HepG2 (cell line): ENCODE results near the gene CPE. TPM values are rescaled to one million over a fixed set of nuclear protein-coding genes. Genes with fewer than 3 reads are reported as not detected.

Source experiments
- ATAC-seq: fragments of 200-7000 bp; cut with Tn5 transposase; 3 replicates; pipeline ENCODE4 v1.9.1; 2020; ENCODE audit warnings: mild to moderate bottlenecking, moderate library complexity
- BruUV-seq: library from RNA; stranded (reverse); fragments of 400-500 nt; replicated peaks from 2 replicates; lab custom pipeline; 2021; lab: Mats Ljungman, UMichigan
- CTCF ChIA-PET: fragments of 300-600 bp; formaldehyde crosslinking; extraction: SDS; loops from one replicate; lab custom pipeline; 2021; ENCODE audit warnings: low total read pairs, inconsistent platforms, low intra/inter-chr PET ratio; lab: Yijun Ruan, JAX
- POLR2A ChIA-PET: fragments of 350-600 bp; sonication (Branson Sonifier 250); formaldehyde crosslinking; loops from one replicate; lab custom pipeline; 2020; ENCODE audit warnings: antibody characterized with exemption, inconsistent platforms; lab: Yijun Ruan, JAX
- DNase-seq: peaks from one replicate; pipeline ENCODE4 v3.0.0-alpha.2; 2015; ENCODE audit warnings: low spot score
- FAIRE-seq: peaks from 3 replicates; lab custom pipeline; 2011; peaks lifted over from hg19 to GRCh38; lab: Jason Lieb, UNC
- H2AFZ ChIP-seq: one replicate; pipeline ENCODE4 v1.6.1; 2011; ENCODE audit warnings: low read length, inconsistent platforms
- H3K27ac ChIP-seq: fragments of 300-600 bp; 3 replicates; pipeline ENCODE4 v1.8.0; 2011; ENCODE audit warnings: mixed run types, mild to moderate bottlenecking, mixed read lengths, low read length, inconsistent platforms; ENCODE audit not compliant: insufficient read depth; ENCODE audit errors: extremely low read length
- H3K27me3 ChIP-seq, 2 experiments: fragments of 200-600 bp in 1 of 2; 2 replicates in 1 of 2; 3 replicates in 1 of 2; pipeline versions ENCODE4 v1.6.0 to v1.8.0; 2011; ENCODE audit warnings: low read length in 2 of 2, mild to moderate bottlenecking in 2 of 2, moderate library complexity in 2 of 2, inconsistent platforms in 1 of 2; ENCODE audit not compliant: insufficient read depth in 2 of 2, control insufficient read depth in 1 of 2
- H3K36me3 ChIP-seq, 2 experiments: fragments of 200-600 bp in 1 of 2; replicated peaks in 1 of 2; 2 replicates in 1 of 2; 3 replicates in 1 of 2; pipeline versions ENCODE4 v1.5.1 to v1.8.0; 2011; ENCODE audit warnings: low read length in 2 of 2, inconsistent platforms in 1 of 2; ENCODE audit not compliant: insufficient read depth in 2 of 2, control insufficient read depth in 1 of 2
- H3K4me1 ChIP-seq: 2 replicates; pipeline ENCODE4 v1.5.1; 2012; ENCODE audit warnings: low read length, inconsistent platforms; ENCODE audit not compliant: insufficient read depth
- H3K4me2 ChIP-seq: 2 replicates; pipeline ENCODE4 v1.6.0; 2011; ENCODE audit warnings: low read depth, low read length, inconsistent platforms
- H3K4me3 ChIP-seq, 3 experiments: fragments of 200-600 bp in 1 of 3; sonication (generic), shearing (Covaris generic) in 1 of 3; replicated peaks in 1 of 3; 2 replicates each; pipeline ENCODE4 v1.5.1; 2011 to 2016; ENCODE audit warnings: low read length in 3 of 3, inconsistent platforms in 2 of 3, low read depth in 2 of 3, mild to moderate bottlenecking in 2 of 3, control low read depth in 1 of 3, mixed read lengths in 1 of 3; ENCODE audit not compliant: insufficient read depth in 1 of 3
- H3K79me2 ChIP-seq: one replicate; pipeline ENCODE4 v1.6.1; 2011; ENCODE audit warnings: low read length, inconsistent platforms; ENCODE audit not compliant: insufficient read depth
- H3K9ac ChIP-seq: 2 replicates; pipeline ENCODE4 v1.6.0; 2011; ENCODE audit warnings: mild to moderate bottlenecking, low read depth, low read length, inconsistent platforms; ENCODE audit not compliant: insufficient read depth
- H3K9me3 ChIP-seq: 2 replicates; pipeline ENCODE4 v1.5.1; 2012; ENCODE audit warnings: mild to moderate bottlenecking, low read length
- H4K20me1 ChIP-seq: 2 replicates; pipeline ENCODE4 v1.6.0; 2011; ENCODE audit warnings: inconsistent platforms, mild to moderate bottlenecking, low read length, moderate library complexity; ENCODE audit not compliant: insufficient read depth
- AKAP8 ChIP-seq: sonication (generic); formaldehyde crosslinking; IDR thresholded peaks from 2 replicates; pipeline ENCODE4 v1.5.1; 2020; ENCODE audit warnings: mild to moderate bottlenecking, missing genetic modification reagents
- ASH2L ChIP-seq: fragments of 300-600, 200-600 bp; sonication (generic); IDR thresholded peaks from 2 replicates; pipeline ENCODE4 v1.7.0; 2017; ENCODE audit warnings: low read depth, mild to moderate bottlenecking, moderate library complexity, mixed read lengths, low read length; ENCODE audit not compliant: insufficient read length
- CEBPB ChIP-seq: IDR thresholded peaks from 2 replicates; pipeline ENCODE4 v1.6.1; 2011; ENCODE audit warnings: low read depth, low read length, improper control_type of control experiment, borderline replicate concordance
- CSRNP1 ChIP-seq: sonication (generic); formaldehyde crosslinking; IDR thresholded peaks from 2 replicates; pipeline ENCODE4 v1.8.1; 2023; ENCODE audit warnings: mild to moderate bottlenecking, missing genetic modification reagents
- GATA4 ChIP-seq: sonication (generic); IDR thresholded peaks from 2 replicates; pipeline ENCODE4 v1.6.1; 2016; ENCODE audit warnings: antibody characterized with exemption, low read depth, borderline replicate concordance
- HDAC1 ChIP-seq: sonication (generic); formaldehyde crosslinking; IDR thresholded peaks from 2 replicates; pipeline ENCODE4 v1.5.1; 2020; ENCODE audit warnings: mild to moderate bottlenecking, missing genetic modification reagents
- HMGA1 ChIP-seq: sonication (generic); formaldehyde crosslinking; conservative IDR thresholded peaks from 2 replicates; pipeline ENCODE4 v1.4.0; 2020; ENCODE audit warnings: missing genetic modification reagents
- JUND ChIP-seq: sonication (generic); formaldehyde crosslinking; IDR thresholded peaks from 2 replicates; pipeline ENCODE4 v1.8.0; 2022; ENCODE audit warnings: mild to moderate bottlenecking, missing genetic modification reagents
- KDM4B ChIP-seq: sonication (generic); formaldehyde crosslinking; IDR thresholded peaks from 2 replicates; pipeline ENCODE4 v1.4.0; 2020; ENCODE audit warnings: missing genetic modification reagents
- KDM6A ChIP-seq: IDR thresholded peaks from 2 replicates; pipeline ENCODE4 v1.6.1; 2016; ENCODE audit warnings: low read depth
- KLF6 ChIP-seq: IDR thresholded peaks from 2 replicates; pipeline ENCODE4 v1.8.0; 2016; ENCODE audit warnings: missing biosample characterization, missing genetic modification reagents
- MIER2 ChIP-seq: IDR thresholded peaks from 2 replicates; pipeline ENCODE4 v1.6.1; 2016; ENCODE audit warnings: missing biosample characterization, missing genetic modification reagents
- PCBP1 ChIP-seq: fragments of 200-400 bp; formaldehyde crosslinking; IDR thresholded peaks from 2 replicates; pipeline ENCODE4 v1.6.1; 2017; ENCODE audit warnings: mild to moderate bottlenecking, low read depth, low read length, borderline replicate concordance
- SOX6 ChIP-seq, 2 experiments: fragments of 450-650 bp in 1 of 2; sonication (generic) in 1 of 2; formaldehyde crosslinking in 1 of 2; IDR thresholded peaks; 2 replicates each; pipeline versions ENCODE4 v1.4.0 to v1.6.1; 2017 to 2020; ENCODE audit warnings: antibody characterized with exemption in 1 of 2, mild to moderate bottlenecking in 1 of 2, missing genetic modification reagents in 1 of 2
- SP2 ChIP-seq: sonication (generic); formaldehyde crosslinking; IDR thresholded peaks from 2 replicates; pipeline ENCODE4 v1.5.1; 2020; ENCODE audit warnings: mild to moderate bottlenecking, missing genetic modification reagents
- ZNF234 ChIP-seq: sonication (generic); formaldehyde crosslinking; conservative IDR thresholded peaks from 2 replicates; pipeline ENCODE4 v1.5.1; 2020; ENCODE audit warnings: mild to moderate bottlenecking, missing genetic modification reagents
- ZNF24 ChIP-seq: fragments of 450-650 bp; IDR thresholded peaks from 2 replicates; pipeline ENCODE4 v1.6.1; 2017; ENCODE audit warnings: antibody characterized with exemption, mild to moderate bottlenecking
- ZNF337 ChIP-seq: sonication (generic); formaldehyde crosslinking; IDR thresholded peaks from 2 replicates; pipeline ENCODE4 v1.5.1; 2020; ENCODE audit warnings: missing genetic modification reagents, low read depth, mild to moderate bottlenecking, borderline replicate concordance
- ZNF460 ChIP-seq: sonication (generic); formaldehyde crosslinking; IDR thresholded peaks from 2 replicates; pipeline ENCODE4 v1.5.1; 2020; ENCODE audit warnings: missing genetic modification reagents, mild to moderate bottlenecking, borderline replicate concordance
- ZNF773 ChIP-seq: sonication (generic); formaldehyde crosslinking; IDR thresholded peaks from 2 replicates; pipeline ENCODE4 v1.4.0; 2020; ENCODE audit warnings: missing genetic modification reagents, borderline replicate concordance
- WGBS: methylation state at CpG from one replicate; pipeline ENCODE4 v1.1.6; 2017; ENCODE audit warnings: low lambda C conversion rate; 5-methylcytosine and 5-hydroxymethylcytosine counted together
- in situ Hi-C: cut with HindIII; loops from 2 replicates; pipeline ENCODE4 v1.10.0; 2017; ENCODE audit warnings: low pct_unique_long_range_greater_than_20kb; ENCODE audit not compliant: extremely low pct_ligation_motif_present
- intact Hi-C: fragments of 100-400 bp; cut with micrococcal nuclease; formaldehyde crosslinking; loops from one replicate; pipeline ENCODE4 v1.10.0; 2022; ENCODE audit not compliant: unreplicated experiment
- polyA plus RNA-seq, 8 experiments: library from polyadenylated mRNA; depleted of rRNA in 3 of 8; stranded (reverse) in 7 of 8; unstranded in 1 of 8; fragments of >200 nt; fragmentation: Illumina TruSeq in 4 of 8; extraction: Trizol in 4 of 8; gene quantifications; 2 replicates each; pipeline versions ENCODE4 v1.2.1 to v1.2.3, GENCODE V29; 2011 to 2016; ENCODE audit warnings: low read depth in 4 of 8, missing spikeins in 1 of 8, mixed read lengths in 1 of 8; ENCODE audit not compliant: insufficient read depth in 1 of 8
- total RNA-seq, 5 experiments: library from RNA; depleted of rRNA; stranded (reverse); fragments of >200 nt; fragmentation: Illumina TruSeq; extraction: Trizol; gene quantifications; 2 replicates each; pipeline ENCODE4 v1.2.3, GENCODE V29; 2016; ENCODE audit warnings: low read depth in 1 of 5
- TF ChIP-seq, protein P1 (sequence below): sonication (generic); formaldehyde crosslinking; IDR thresholded peaks from 2 replicates; pipeline ENCODE4 v1.4.0; 2020; ENCODE audit warnings: missing genetic modification reagents

Gene CPE
- total and polyA plus RNA-seq, 2 of the 13 experiments (the other 11 are each of a cell fraction or from before 2014, with no cell fraction given) = 268 to 852 TPM

GRCh38 chr4:165502916-165503907 lies 124.4 kb downstream of the CPE start:
- in situ Hi-C loops = no loop called here
- TF ChIP-seq CEBPB (peak; percentile 85), MIER2 (CRISPR knock-in tag) (no peak), KDM6A (peak; percentile 36; the same call in 1 of the 2 replicates), PCBP1 (no peak), ZNF337 (no peak), KLF6 (CRISPR knock-in tag) (no peak; the same call in 1 of the 2 replicates), ZNF773 (no peak), HDAC1 (CRISPR knock-in tag) (peak; percentile 32; the same call in 1 of the 2 replicates), AKAP8 (CRISPR knock-in tag) (no peak), HMGA1 (CRISPR knock-in tag) (no peak), SP2 (CRISPR knock-in tag) (no peak), CSRNP1 (CRISPR knock-in tag) (no peak), GATA4 (no peak), ZNF24 (peak; percentile 81), ZNF460 (CRISPR knock-in tag) (no peak), KDM4B (CRISPR knock-in tag) (no peak), JUND (CRISPR knock-in tag) (peak; percentile 59; the same call in 1 of the 2 replicates), SOX6 (IDR thresholded peaks at IDR 0.05) (no peak), SOX6 (CRISPR knock-in tag; IDR thresholded peaks at IDR 0.05) (peak; percentile 72), ZNF234 (CRISPR knock-in tag) (no peak), ASH2L (peak; percentile 90)
- TF ChIP-seq, protein P1, sequence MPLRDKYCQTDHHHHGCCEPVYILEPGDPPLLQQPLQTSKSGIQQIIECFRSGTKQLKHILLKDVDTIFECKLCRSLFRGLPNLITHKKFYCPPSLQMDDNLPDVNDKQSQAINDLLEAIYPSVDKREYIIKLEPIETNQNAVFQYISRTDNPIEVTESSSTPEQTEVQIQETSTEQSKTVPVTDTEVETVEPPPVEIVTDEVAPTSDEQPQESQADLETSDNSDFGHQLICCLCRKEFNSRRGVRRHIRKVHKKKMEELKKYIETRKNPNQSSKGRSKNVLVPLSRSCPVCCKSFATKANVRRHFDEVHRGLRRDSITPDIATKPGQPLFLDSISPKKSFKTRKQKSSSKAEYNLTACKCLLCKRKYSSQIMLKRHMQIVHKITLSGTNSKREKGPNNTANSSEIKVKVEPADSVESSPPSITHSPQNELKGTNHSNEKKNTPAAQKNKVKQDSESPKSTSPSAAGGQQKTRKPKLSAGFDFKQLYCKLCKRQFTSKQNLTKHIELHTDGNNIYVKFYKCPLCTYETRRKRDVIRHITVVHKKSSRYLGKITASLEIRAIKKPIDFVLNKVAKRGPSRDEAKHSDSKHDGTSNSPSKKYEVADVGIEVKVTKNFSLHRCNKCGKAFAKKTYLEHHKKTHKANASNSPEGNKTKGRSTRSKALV (CRISPR knock-in tag) = no peak

More at GRCh38 chr4:165502916-165503907, 124.4 kb downstream of the CPE start:
- no peak for FAIRE-seq
- H3K4me2 ChIP-seq = peak overlapping the region; percentile 25
- no peaks in the 10 kb centered on the region for H3K27me3 ChIP-seq
- H3K9me3 ChIP-seq = no peaks in the 10 kb centered on the region
- ChIA-PET POLR2A (interaction anchor here (1.8 kb wide), 1 partner anchor 390 kb away, joined by 6 read pairs; the partner anchor contains the start of gene TMEM192), CTCF (no interaction called here)
- peaks cover 62% of the 10 kb centered on the region for H3K4me1 ChIP-seq
- peak overlapping the region; percentile 65 for H3K27ac ChIP-seq
- H4K20me1 ChIP-seq = no peaks in the 10 kb centered on the region
- DNase-seq = peak; percentile 88
- no TSS peak for BruUV-seq
- H3K36me3 ChIP-seq = peaks cover 0 to 1% of the 10 kb centered on the region in 2 experiments; a peak in 2 of 5 replicates
- H2AFZ ChIP-seq = no peak overlapping the region
- ATAC-seq = peak; percentile 49
- intact Hi-C loops = no loop called here
- 48% methylated on average over 7 of the region's 7 CpGs for WGBS
- no peak overlapping the region for H3K4me3 ChIP-seq
- H3K9ac ChIP-seq = peak overlapping the region; percentile 34; the same call in 1 of the 2 replicates
- H3K79me2 ChIP-seq = no peaks in the 10 kb centered on the region
